Measurements from ENCODE around the gene LTBP4. TPM values are rescaled to one million over a fixed set of nuclear protein-coding genes. Genes with fewer than 3 reads are reported as not detected.
"Not testable (repeated sequence)": the region's sequence is repeated elsewhere in the genome, so short reads cannot be mapped to it uniquely, and the experiment has no call there.

Gene LTBP4
- total RNA-seq, 1 donor from 2014 or later, result 41.6 TPM

DNA sequence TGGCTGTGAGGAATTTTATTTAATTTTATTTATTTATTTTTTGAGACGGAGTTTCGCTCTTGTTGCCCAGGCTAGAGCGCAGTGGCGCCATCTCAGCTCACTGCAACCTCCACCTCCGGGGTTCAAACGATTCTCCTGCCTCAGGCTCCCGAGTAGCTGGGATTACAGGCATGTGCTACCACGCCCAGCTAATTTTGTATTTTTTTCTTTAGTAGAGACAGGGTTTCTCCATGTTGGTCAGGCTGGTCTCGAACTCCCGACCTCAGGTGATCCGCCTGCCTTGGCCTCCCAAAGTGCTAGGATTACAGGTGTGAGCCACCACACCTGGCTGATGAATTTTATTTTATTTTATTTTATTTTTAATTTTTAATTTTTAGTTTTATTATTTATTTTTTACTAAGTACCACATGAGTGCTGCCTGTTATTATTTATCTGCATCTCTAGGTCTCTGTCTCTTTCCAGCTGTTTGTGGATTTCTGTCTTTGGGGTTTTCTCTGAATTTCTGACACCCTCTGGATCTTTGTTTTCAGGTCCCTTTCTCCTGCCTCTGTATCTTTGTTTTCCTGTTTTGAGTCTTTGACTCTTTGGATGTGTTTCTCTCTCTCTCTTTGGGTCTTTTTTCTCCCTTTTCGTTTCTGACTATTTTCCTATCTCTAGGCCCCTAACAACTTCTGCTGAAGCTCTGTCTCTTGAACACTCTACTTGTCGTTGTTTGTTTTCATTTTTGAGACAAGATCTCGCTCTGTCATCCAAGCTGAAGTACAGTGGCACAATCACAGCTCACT, 23.4 kb downstream of the LTBP4 start:
- ATAC-seq; DNase-seq (ENCODE audit: low spot score): not testable (repeated sequence)

DNA sequence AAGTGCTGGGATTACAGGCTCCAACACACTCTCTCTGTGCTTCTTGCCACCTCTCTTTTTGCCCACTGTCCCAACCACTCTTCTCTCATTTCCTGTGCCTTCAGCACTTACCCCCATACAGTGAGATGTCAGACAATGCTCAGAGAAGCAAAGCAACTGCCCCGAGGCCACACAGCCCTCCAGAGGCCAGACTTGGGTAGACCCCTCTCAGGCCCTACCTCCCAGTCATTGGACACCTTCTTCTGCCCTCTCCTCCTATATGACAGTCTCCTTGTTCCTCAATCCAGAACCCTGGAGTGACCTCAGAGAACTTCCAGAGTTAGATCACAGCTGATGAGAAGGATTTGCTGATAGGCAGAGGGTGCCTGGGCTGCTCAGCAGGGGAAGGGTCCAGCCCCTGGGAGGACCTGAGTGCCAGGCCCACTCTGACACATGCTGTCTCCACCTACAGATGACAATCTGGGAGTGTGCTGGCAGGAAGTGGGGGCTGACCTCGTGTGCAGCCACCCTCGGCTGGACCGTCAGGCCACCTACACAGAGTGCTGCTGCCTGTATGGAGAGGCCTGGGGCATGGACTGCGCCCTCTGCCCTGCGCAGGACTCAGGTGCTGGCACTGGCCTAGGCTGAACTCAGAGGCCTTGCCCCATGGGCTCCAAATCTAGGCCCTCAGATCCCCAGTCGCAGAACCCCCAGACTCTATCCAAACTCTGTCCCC, 24.4 kb downstream of the LTBP4 start:
- no peak for DNase-seq (ENCODE audit: low spot score)
- no peak for ATAC-seq

- DNase-seq (ENCODE audit: low spot score) (no peak), ATAC-seq (no peak)
Observed at GRCh38 chr19:40626918-40627317, 25.7 kb downstream of the LTBP4 start.

- no peak for DNase-seq (ENCODE audit: low spot score)
- ATAC-seq, result no peak
Observed at GRCh38 chr19:40627486-40628279, 26.5 kb downstream of the LTBP4 start.

- no peak for DNase-seq (ENCODE audit: low spot score)
- ATAC-seq, result no peak
Observed at GRCh38 chr19:40629346-40629745, 28.2 kb downstream of the LTBP4 start.

DNA sequence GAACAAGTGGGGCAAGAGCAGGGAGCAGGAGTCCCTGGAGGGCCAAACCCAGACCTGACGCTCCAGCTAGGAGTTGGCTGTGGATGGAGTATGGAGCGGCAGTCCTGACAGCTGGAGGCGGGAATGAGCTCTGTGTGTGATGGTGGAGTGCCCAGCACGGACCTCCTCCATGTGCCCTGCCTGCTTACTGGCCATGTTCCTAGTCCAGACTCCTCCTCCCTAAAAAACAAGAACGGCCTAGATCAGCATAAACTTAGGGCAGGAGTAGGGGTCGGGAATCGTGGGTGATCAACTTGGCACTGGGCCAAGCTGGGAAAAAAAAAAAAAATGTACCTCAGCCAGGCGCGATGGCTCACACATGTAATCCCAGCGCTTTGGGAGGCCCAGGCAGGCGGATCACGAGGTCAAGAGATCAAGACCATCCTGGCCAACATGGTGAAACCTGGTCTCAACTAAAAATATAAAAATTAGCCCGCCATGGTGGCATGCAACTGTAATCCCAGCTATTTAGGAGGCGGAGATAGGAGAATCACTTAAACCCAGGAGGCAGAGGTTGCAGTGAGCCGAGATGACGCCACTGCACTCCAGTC, 29.5 kb downstream of the LTBP4 start:
- DNase-seq (ENCODE audit: low spot score) (no peak), ATAC-seq (no peak)

DNA sequence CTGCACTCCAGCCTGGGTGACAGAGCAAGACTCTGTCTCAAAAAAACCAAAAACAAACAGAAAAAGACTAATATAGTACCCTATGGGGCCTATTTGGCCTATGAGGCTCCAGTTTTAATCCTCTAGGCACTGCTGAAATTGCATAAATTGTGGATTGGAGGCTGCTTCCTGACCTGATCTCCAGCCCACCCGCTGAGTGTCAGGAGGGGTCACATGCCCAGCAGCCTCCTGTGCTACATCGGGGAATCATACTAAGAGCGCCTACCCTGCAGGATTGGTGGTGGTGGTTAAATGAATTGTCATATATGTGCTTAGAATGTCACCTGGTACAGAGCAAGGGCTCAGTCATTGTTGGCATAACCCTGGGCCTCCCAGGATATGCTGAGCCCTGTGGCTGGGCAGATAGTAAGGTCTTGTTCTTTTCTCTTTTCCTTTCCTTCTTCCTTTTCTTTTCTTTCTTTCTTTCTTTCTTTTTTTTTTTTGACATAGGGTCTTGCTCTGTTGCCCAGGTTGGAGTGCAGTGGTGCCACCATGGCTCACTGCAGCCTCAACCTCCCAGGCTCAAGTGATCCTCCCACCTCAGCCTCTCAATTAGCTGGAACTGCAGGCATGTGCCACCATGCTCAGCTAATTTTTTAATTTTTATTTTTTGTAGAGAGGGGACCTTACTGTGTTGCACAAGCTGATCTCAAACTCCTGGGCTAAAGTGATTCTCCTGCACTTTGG, 31.3 kb downstream of the LTBP4 start:
- no peak for DNase-seq (ENCODE audit: low spot score)
- no peak for ATAC-seq

- DNase-seq (ENCODE audit: low spot score), result no peak
- ATAC-seq, result no peak
Observed at GRCh38 chr19:40633207-40633606, 32.0 kb downstream of the LTBP4 start.

GRCh38 chr19:40638327-40638726, 37.2 kb downstream of the LTBP4 start:
- ATAC-seq (no peak), DNase-seq (ENCODE audit: low spot score) (no peak)

DNA sequence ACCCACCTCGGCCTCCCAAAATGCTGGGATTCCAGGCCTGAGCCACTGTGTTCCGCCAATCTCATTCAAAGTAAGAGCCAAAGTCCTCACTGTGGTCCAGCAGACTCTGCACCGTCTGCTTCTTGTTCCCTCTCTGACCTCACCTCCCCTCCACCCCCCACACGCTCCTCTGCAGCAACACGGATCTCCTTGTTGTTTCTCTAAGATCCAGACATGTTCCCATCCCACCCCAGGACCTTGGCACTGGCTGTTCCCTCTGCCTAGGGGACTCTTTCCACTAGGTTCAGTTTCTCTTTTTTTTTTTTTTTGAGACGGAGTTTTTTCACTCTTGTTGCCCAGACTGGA, 38.4 kb downstream of the LTBP4 start:
- DNase-seq (ENCODE audit: low spot score) (no peak), ATAC-seq (no peak)

DNA sequence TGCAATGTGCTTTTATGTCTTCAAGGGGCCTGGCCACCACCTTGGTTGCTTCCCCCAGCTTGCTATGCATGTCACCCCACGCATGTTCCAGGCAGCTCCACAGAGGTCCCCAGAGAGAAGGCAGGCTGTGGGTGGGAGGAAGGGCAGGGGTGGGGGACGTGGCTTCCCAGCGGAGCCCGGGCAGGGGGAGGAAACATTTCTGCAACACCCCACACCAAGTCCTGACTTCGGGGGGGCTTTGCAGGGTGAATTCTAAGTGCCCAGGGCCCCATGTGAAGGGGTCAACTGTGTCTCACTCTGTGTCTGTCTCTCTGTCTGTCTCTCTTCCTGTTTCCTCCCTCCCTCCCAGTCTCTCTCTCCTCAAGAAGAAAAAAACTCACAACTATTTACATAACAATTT, 39.6 kb downstream of the LTBP4 start:
- no peak for DNase-seq (ENCODE audit: low spot score)
- ATAC-seq, result no peak

DNA sequence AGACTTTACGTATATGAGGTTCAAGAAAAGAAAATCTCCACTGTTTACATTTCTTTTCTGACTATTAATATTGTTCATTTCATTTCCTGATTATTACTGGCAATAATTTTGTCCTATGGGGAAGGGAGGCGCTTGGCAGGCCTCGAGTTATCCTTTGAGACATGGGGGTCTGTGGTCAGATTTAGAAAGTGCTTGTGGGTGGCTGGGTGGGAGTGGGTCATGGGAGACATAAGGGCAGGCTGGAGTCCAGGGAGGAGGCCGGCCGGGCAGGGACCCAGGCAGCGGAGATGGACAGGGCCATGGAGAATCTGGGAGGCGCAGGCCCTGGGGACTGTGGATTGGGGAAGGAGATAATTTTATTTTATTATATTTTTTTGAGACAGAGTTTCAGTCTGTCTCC, 40.1 kb downstream of the LTBP4 start:
- ATAC-seq (no peak), DNase-seq (ENCODE audit: low spot score) (no peak)

DNA sequence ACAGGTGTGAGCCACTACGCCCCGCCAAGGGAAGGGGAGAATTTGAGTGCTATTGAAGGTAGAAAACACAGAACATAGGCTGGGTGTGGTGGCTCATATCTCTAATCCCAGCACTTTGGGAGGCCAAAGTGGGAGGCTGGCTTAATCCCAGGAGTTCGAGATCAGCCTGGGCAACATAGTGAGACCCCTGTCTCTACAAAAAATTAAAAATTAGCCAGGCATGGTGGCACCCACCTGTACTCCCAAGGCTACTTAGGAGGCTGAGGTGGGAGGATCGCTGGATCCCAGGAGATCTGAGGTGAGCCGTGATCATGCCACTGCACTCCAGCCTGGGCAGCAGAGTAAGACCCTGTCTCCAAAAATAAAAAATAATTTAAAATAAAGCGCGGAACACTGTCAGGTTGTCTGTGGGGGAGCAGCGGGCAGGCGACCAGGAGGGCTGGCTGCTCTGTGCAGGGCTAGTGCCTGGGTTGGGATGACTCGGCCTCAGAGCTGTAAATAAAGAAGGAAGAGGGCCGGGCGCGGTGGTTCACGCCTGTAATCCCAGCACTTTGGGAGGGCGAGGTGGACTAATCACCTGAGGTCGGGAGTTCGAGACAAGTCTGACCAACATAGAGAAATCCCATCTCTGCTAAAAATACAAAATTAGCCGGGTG, 41.0 kb downstream of the LTBP4 start:
- DNase-seq (ENCODE audit: low spot score), result no peak

DNA sequence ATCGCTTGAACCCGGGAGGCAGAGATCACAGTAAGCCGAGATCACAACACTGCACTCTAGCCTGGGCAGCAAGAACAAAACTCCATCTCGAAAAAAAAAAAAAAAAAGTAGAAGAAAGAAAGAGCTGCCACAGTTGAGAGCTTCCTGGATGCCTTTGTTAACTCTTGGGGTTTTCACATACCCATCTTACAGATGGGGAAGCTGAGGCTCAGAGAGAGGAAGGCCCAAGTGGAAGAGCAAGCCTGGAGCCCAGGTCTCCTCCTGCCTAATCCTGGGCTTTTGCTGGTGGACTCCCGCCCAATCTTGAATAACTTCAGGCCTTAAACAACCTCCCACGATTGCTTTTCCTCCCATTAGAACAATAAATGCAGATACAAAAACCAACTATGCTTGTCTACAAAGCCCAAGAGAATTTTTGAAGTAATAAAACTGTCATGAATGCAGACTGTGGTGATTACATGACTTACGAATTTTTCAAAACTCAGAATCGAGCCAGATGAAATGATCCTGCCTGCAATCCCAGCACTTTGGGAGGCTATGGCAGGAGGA, 41.7 kb downstream of the LTBP4 start:
- DNase-seq (ENCODE audit: low spot score) (no peak), ATAC-seq (no peak)

More for the DNA sequence above, 41.0 kb downstream of the LTBP4 start:
- no peak for ATAC-seq

- no peak for ATAC-seq
- DNase-seq (ENCODE audit: low spot score), result no peak
Observed at GRCh38 chr19:40646743-40647254, 45.6 kb downstream of the LTBP4 start.

DNA sequence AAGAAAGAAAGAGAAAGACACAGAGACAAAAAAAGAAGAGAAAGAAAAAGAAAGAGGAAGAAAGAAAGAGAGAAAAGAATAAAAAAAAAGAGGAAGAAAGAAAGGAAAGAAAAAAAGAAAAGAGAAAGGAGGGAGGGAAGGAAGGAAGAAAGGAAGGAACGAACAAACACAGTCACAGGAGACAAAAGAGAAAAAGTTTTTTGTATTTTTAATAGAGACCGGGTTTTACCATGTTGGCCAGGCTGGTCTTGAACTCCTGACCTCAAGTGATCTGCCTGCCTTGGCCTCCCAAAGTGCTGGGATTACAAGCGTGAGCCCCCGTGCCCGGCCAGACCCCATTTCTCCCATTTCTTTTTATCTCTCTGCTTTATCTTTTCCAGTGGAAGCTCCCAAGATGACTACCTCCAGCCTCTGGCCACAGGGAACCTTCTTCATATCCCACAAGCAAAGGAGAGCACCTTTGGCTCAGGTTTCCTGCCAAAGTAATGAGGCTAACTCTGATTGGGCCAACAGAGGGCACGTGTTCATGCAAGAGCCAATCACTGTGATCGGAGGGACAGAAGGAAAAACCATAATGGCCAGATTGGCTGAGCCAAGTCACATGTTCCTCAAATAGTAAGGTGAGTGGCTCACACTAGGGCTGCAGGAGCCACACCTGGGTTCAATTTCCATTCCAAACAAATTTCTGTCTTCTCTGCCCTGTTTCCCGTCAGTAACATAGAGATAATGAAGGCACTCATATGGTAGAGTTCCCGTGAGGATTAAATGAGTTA, 48.9 kb downstream of the LTBP4 start:
- ATAC-seq; DNase-seq (ENCODE audit: low spot score): not testable (repeated sequence)

DNA sequence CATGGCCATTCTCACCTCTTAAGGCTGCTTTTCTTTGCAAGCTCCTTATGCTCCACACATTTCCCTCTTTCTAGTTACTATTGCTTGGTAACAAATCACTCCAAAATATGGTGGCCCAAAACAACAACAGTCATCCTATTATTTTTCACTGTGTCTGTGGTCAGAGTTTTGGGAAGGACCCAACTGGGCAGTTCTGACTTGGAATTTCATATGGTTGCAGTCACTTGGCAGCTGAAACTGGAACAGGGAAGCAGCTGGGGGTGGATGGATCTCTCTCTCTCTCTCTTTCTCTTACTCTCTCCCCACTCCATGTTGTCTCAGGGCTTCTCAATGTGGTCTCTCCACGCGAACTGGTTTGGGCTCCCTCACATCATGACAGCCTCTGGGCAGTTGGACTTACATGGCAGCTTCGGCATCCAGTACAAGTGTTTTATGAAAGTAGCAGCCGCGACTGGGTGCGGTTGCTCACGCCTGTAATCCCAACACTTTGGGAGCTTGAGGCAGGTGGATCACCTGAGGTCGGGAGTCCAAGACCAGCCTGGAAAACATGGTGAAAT, 49.7 kb downstream of the LTBP4 start:
- ATAC-seq (no peak), DNase-seq (ENCODE audit: low spot score) (no peak)

DNA sequence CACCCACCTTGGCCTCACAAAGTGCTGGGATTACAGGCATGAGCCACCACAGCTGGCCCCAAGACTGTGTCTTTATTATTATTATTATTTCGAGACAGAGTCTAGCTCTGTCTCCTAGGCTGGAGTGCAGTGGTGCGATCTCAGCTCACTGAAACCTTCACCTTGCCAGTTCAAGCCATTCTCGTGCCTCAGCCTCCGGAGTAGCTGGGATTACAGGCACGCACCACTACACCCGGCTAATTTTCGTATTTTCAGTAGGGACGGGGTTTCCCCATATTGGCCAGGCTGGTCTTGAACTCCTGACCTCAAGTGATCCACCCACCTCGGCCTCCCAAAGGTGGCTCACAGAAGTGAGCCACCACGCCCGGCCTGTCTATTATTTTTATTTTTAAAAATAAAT, 51.1 kb downstream of the LTBP4 start:
- not testable (repeated sequence) for ATAC-seq; DNase-seq (ENCODE audit: low spot score)

Data from left lobe of liver (tissue), 2 donors.